ENCODE measurements around the gene RGS19.

RGS19 gene

GRCh38 chr20:64062596-64063388 lies 16.5 kb downstream of the RGS19 start, which contains the start of gene TCEA2:
Gene TCEA2, plus strand, starts transcription at chr20:64063198. Its CDS starts 115 bp downstream, at chr20:64063313.
- DNase-seq, result peak; percentile 95

- no peak for DNase-seq
Observed at GRCh38 chr20:64062276-64062595, 17.1 kb downstream of the RGS19 start.

GRCh38 chr20:64058536-64058935 lies 20.8 kb downstream of the RGS19 start:
- no peak for DNase-seq

DNA sequence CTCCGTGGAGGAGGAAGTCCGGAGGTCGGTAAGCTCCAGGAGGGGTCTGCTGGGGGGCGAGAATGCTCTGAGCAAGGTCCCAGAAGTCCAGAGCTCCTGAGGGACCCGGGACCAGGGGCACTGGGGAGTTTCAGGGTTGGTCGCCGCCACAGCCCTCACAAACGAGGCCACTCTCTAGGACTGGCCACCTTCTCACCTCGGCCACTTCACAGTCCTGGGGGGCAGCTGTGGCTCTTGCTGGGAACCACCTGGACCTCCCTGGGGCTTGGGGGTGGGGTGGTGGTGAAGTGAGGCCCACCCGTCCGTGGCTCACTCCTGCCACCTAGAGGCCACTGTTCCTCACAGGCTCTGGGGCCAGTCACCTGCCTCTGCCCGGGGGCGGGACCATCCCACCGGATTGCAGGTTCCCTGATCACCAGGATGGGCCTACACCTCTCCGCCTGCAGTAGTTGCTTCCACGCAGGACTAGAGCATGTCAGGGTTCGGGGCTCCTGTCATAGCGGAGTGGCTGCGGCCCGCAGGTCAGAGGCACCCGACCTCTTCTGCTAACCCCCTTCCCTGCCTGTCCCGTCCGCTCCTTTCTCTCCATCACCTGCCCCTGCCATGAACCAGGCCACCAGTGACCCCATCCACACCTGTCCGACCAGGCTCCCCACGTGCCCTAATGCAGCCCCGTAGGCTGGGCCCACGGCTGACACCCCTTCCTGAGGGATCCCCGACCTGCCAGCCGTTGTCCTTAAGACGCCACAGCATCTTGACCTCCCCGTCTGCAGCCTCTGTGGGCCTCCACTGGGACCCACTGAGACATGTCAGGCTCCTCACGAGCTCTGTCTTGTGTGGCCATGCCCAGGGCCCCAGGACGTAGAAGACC lies 21.5 kb downstream of the RGS19 start:
- peak; percentile 76 for DNase-seq

GRCh38 chr20:64056889-64057627 lies 22.3 kb downstream of the RGS19 start:
- DNase-seq, result no peak

GRCh38 chr20:64056639-64056888 lies 22.8 kb downstream of the RGS19 start:
- no peak for DNase-seq

- DNase-seq, result no peak
Observed at GRCh38 chr20:64055893-64056638, 23.3 kb downstream of the RGS19 start.

- no peak for DNase-seq
Observed at GRCh38 chr20:64055396-64055892, 23.9 kb downstream of the RGS19 start.

DNA sequence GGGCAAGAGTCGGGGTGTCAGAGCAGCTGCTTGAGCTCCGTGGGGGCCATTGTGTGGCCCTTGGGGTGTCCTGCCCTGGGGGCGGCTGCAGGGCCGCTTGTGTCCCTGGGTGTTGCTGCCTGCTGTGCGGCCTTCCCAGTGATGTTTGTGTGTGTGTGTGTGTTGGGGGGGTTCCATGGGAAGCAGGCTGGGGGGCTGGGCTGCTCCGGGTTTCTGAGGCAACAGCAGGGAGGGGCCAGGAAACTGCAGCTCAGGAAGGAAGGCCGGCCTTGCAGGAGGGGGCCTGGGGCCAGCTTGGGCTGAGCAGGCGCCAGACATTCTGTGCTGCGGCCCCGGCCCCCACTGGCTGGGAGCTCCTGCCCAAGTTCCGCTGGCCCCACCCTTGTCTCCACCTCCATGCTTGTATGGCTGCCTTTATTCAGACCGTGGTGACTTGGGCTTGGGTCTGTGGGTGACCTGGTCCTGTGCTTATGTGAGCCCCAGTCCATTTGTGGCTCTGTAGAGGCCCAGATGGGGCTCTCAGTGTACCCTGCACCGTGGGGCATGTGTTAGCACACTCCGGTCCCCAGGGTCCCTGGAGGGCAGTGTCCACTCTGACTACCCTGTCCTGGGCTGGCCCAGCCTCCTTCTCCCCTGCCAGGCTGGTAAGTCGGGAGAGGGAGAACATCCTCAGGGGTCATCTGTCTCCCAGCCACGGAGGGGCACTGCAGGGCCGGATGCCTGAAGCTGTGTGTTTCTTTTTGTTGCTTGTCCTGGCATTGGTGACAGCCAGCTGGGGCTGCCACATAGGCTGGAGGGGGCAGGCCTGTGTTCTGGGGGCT lies 25.3 kb downstream of the RGS19 start:
- DNase-seq, result no peak

- DNase-seq, result no peak
Observed at GRCh38 chr20:64052987-64053840, 26.1 kb downstream of the RGS19 start.

DNA sequence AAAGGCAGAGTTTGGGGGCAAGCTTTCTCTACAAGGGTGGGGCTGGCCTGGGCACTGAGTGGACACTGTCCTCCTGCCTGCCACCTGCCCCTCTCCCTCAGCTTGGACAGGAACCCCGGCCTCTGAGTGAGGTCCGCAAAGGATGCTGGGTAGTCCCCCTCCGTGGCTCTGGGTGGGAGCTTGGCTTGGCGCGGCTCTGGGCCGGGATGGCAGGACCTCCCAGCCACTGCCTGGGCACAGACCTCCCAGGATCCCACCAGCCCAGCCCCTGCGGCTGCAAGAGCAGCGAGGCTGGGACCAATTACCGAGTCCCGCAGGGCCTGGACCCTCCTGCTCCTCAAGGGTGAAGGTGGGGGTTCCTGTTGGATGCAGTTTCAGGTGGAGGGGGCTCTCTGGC lies 27.0 kb downstream of the RGS19 start:
- no peak for DNase-seq

- no peak for DNase-seq
Observed at GRCh38 chr20:64051561-64052325, 27.6 kb downstream of the RGS19 start.

- no peak for DNase-seq
Observed at GRCh38 chr20:64051033-64051452, 28.3 kb downstream of the RGS19 start.

DNA sequence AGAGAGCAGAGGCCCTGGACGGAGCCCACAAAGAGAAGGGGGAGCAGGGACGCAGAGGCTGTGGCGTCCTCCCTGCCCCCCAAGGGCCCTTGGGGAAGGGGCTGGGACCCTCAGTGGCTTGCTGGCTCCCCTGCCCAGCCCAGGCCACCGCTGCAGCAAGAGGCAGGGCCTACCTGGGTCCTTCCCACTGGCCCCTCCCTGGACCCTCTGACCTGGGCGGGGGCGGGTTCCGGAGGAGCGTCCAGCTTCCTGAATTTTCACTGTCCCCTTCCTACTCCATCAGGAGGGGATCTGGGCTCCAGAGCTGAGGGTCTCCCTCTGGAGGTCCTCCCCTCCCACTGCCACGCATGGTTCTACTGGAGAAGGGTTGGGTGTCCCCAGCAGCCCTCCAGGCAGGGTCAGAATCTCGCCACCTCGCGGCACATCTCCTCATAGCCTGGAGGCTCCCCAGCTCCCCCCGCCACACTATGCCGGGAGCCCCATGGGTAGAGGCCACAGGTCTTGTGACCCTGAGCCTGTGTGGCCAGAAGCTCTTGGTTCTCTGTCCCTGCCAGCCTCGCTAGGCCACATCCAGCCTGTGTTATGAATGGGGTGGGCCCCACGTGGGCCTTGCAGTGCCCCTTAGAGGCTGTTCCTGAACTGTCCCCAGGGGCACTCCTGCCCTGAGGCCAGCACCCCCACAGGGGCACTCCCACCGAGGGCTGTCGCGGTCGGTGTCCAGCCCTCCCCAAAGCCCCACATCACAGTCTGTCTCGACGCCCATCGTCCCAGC lies 28.9 kb downstream of the RGS19 start:
- no peak for DNase-seq

GRCh38 chr20:64049878-64050260 lies 29.4 kb downstream of the RGS19 start:
- DNase-seq, result no peak

DNA sequence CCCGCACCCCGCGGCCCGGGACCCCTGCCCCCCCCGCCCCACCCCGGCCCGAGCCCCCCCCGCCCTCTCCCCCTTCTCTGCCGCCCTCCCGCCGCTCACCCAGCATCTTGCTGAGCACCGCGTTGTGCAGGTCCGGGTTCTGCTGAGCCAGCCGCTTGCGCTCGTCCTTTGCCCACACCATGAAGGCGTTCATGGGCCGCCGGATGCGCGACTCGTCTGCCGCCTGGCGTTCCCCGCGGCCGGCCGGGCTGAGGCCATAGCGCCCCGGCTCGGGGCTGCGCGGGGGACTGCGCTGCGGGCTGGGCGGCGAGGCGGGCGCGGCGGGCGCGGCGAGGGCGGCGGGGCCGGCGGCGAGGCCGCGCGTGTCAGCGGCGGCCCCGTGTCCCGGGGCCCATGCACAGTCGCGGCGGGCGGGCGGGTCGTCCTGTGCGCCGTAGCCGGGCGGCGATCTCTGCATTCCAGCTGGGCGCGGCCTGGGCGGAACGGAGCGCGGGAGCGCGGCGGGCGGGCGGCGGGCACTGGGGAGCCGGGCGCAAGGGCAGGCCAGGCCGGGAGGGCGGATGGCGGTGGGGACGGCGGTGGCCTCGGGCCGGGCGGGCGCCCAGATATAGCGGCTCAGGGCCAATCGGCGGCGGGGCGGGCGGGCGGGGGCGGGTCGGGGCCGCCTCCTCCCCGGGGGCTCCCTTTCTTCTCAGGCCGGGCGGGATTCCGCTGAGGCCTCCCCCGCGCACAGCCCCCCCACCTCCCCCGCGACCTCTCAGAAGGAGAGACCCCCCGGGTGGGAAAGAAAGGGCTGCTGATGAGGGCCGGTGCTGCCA lies 30.0 kb downstream of the RGS19 start, which contains the start of gene SOX18:
Gene SOX18, minus strand, starts transcription at position 580 of the 818 bp plus-strand sequence. Its CDS starts 123 bp downstream, at position 457.
- peak; percentile 16 for DNase-seq

DNA sequence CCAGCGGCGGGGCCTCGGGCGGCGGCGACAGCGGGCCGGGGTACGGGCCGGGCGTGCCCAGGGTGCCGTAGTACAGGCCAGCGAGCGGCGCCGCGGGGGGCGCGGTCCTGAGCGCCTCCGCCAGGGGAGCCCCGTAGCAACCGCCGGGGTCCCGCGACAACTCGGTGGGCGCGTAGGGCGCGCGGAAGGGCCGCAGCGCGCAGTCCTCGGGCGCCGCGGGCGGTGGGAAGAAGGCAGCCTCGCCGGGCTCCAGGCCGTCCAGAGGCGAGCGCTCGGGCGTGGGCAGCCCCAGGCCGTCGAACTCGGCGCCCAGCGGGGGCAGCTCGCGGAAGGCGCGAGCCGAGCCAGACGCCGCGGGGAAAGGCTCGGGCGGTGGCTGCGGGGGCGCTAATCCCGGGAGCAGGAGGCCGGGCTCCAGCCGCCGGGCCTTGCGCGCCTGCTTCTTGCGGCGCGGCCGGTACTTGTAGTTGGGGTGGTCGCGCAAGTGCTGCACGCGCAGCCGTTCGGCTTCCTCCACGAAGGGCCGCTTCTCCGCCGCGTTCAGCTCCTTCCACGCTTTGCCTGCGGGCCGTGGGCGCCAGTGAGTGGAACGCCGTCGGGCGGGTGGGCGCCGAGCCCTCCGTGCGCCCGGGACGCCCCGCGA lies 30.8 kb downstream of the RGS19 start:
- no peak for DNase-seq

GRCh38 chr20:64047968-64048401 lies 31.3 kb downstream of the RGS19 start:
- no peak for DNase-seq

All from stimulated activated naive CD4-positive, alpha-beta T cell treated with Interleukin-2 at 50 U/mL for 16 hours (primary cell).